Lower lobe of right lung (tissue), 2 donors: ENCODE measurements around the gene IGSF23. TPM values are rescaled to one million over a fixed set of nuclear protein-coding genes. Genes with fewer than 3 reads are reported as not detected.

Experiments used
- ATAC-seq, 2 donors: fragments of 200-7000 bp; cut with Tn5 transposase; one replicate each; pipeline ENCODE4 v1.9.1; 2020 to 2022; ENCODE audit warnings: mild to moderate bottlenecking in 2 of 2, moderate library complexity in 2 of 2
- DNase-seq: peaks from one replicate; pipeline ENCODE4 v3.0.0-alpha.2; 2020
- H3K27ac ChIP-seq: fragments of 200-600 bp; one replicate; pipeline ENCODE4 v1.8.0; 2022
- H3K27me3 ChIP-seq: fragments of 200-600 bp; one replicate; pipeline ENCODE4 v1.8.0; 2022; ENCODE audit warnings: low read depth
- H3K36me3 ChIP-seq: fragments of 200-600 bp; one replicate; pipeline ENCODE4 v1.8.0; 2022; ENCODE audit warnings: mild to moderate bottlenecking
- H3K4me1 ChIP-seq: fragments of 200-600 bp; one replicate; pipeline ENCODE4 v1.8.0; 2022
- H3K4me3 ChIP-seq: fragments of 200-600 bp; one replicate; pipeline ENCODE4 v1.8.0; 2022; ENCODE audit warnings: mild to moderate bottlenecking
- H3K9me3 ChIP-seq: fragments of 200-600 bp; one replicate; pipeline ENCODE4 v1.8.0; 2022
- CTCF ChIP-seq: fragments of 200-600 bp; IDR thresholded peaks from one replicate; pipeline ENCODE4 v1.8.0; 2022; ENCODE audit warnings: antibody characterized with exemption, mild to moderate bottlenecking
- intact Hi-C: fragments of 100-400 bp; cut with DNase I; formaldehyde crosslinking; loops from one replicate; pipeline ENCODE4 v1.11.0; 2022
- total RNA-seq: library from RNA; stranded (reverse); fragmentation: NEBNext Ultra II Directional; extraction: Animal tissue kit (Norgen Biotek cat#: 25700); gene quantifications from one replicate; pipeline ENCODE4 v1.2.1, GENCODE V29; 2021
- donor health status: DM: no; HTN: yes; CAD: no; lungs with severe emphysema.

The IGSF23 gene
- total RNA-seq, 1 donor from 2014 or later = not detected

- ATAC-seq (peak; percentile 49 to 71), DNase-seq (no peak)
- Histone ChIP-seq H3K4me3 (no peak overlapping the region), H3K36me3 (no peaks in the 10 kb centered on the region), H3K9me3 (no peaks in the 10 kb centered on the region), H3K27ac (peak overlapping the region; percentile 27), H3K4me1 (peaks cover 32% of the 10 kb centered on the region), H3K27me3 (no peaks in the 10 kb centered on the region)
- TF ChIP-seq CTCF = no peak
- intact Hi-C loops = no loop called here
Observed at GRCh38 chr19:44603201-44603945, 10.0 kb upstream of the IGSF23 start.

GRCh38 chr19:44604241-44604640 is 9.1 kb upstream of the IGSF23 start:
- Histone ChIP-seq H3K36me3 (no peaks in the 10 kb centered on the region), H3K4me1 (peaks cover 33% of the 10 kb centered on the region), H3K4me3 (no peak overlapping the region), H3K9me3 (no peaks in the 10 kb centered on the region), H3K27ac (no peak overlapping the region), H3K27me3 (no peaks in the 10 kb centered on the region)
- no peak for TF ChIP-seq CTCF
- intact Hi-C loops = no loop called here
- no peak for ATAC-seq
- no peak for DNase-seq

- DNase-seq (no peak), ATAC-seq (no peak)
- intact Hi-C loops = no loop called here
- H3K36me3 ChIP-seq = no peaks in the 10 kb centered on the region
- H3K9me3 ChIP-seq = no peaks in the 10 kb centered on the region
- TF ChIP-seq CTCF = no peak
- H3K4me3 ChIP-seq = no peak overlapping the region
- peaks cover 33% of the 10 kb centered on the region for H3K4me1 ChIP-seq
- H3K27ac ChIP-seq = no peak overlapping the region
- H3K27me3 ChIP-seq = no peaks in the 10 kb centered on the region
Observed at GRCh38 chr19:44605547-44605946, 7.8 kb upstream of the IGSF23 start.

GRCh38 chr19:44607049-44607448 is 6.3 kb upstream of the IGSF23 start:
- ATAC-seq = peak; percentile 23 to 30
- Histone ChIP-seq H3K27me3 (no peaks in the 10 kb centered on the region), H3K4me3 (no peak overlapping the region), H3K27ac (peak overlapping the region; percentile 64), H3K9me3 (no peaks in the 10 kb centered on the region), H3K4me1 (peaks cover 33% of the 10 kb centered on the region), H3K36me3 (no peaks in the 10 kb centered on the region)
- intact Hi-C loops = no loop called here
- no peak for DNase-seq
- TF ChIP-seq CTCF = no peak

- Histone ChIP-seq H3K27ac (no peak overlapping the region), H3K36me3 (no peaks in the 10 kb centered on the region), H3K27me3 (no peaks in the 10 kb centered on the region), H3K4me3 (no peak overlapping the region), H3K9me3 (no peaks in the 10 kb centered on the region), H3K4me1 (peaks cover 33% of the 10 kb centered on the region)
- DNase-seq (no peak), ATAC-seq (no peak)
- intact Hi-C loops = no loop called here
- no peak for TF ChIP-seq CTCF
Observed at GRCh38 chr19:44607917-44608316, 5.4 kb upstream of the IGSF23 start.
